Stomach smooth muscle (tissue), 2 donors: ENCODE results near the gene TENM4.

Experiments used
- H3K27ac ChIP-seq: one replicate; pipeline ENCODE4 v1.7.0; 2013; ENCODE audit warnings: mild to moderate bottlenecking, low read length, inconsistent platforms
- H3K27me3 ChIP-seq, 2 donors: one replicate each; pipeline ENCODE4 v1.7.0; 2013; ENCODE audit warnings: low read length in 2 of 2; ENCODE audit not compliant: insufficient read depth in 2 of 2, control insufficient read depth in 1 of 2
- H3K36me3 ChIP-seq, 2 donors: one replicate each; pipeline ENCODE4 v1.7.0; 2013; ENCODE audit warnings: low read length in 2 of 2; ENCODE audit not compliant: control insufficient read depth in 2 of 2, insufficient read depth in 2 of 2
- H3K4me1 ChIP-seq: one replicate; pipeline ENCODE4 v1.7.0; 2013; ENCODE audit warnings: low read length; ENCODE audit not compliant: control insufficient read depth, insufficient read depth
- H3K4me3 ChIP-seq, 2 donors: one replicate each; pipeline ENCODE4 v1.7.0; 2013; ENCODE audit warnings: low read length in 2 of 2
- H3K9ac ChIP-seq, 2 donors: one replicate each; pipeline ENCODE4 v1.7.0; 2013; ENCODE audit warnings: low read length in 2 of 2, mild to moderate bottlenecking in 1 of 2
- H3K9me3 ChIP-seq, 2 donors: one replicate each; pipeline ENCODE4 v1.7.0; 2013; ENCODE audit warnings: low read length in 2 of 2; ENCODE audit not compliant: control insufficient read depth in 2 of 2
- donor health status: healthy.
- donor health status: Pancreatic carcinoma.

Gene TENM4

GRCh38 chr11:78783301-78783700, 657.5 kb downstream of the TENM4 start:
- no peaks in the 10 kb centered on the region for H3K27me3 ChIP-seq
- no peak overlapping the region for H3K27ac ChIP-seq
- H3K4me3 ChIP-seq: no peak overlapping the region
- H3K4me1 ChIP-seq: no peaks in the 10 kb centered on the region
- no peak overlapping the region for H3K9ac ChIP-seq
- no peaks in the 10 kb centered on the region for H3K36me3 ChIP-seq
- no peaks in the 10 kb centered on the region for H3K9me3 ChIP-seq

GRCh38 chr11:78782725-78783124, 658.1 kb downstream of the TENM4 start:
- no peak overlapping the region for H3K9ac ChIP-seq
- no peaks in the 10 kb centered on the region for H3K36me3 ChIP-seq
- H3K4me3 ChIP-seq: no peak overlapping the region
- no peaks in the 10 kb centered on the region for H3K27me3 ChIP-seq
- H3K9me3 ChIP-seq: no peaks in the 10 kb centered on the region
- H3K4me1 ChIP-seq: no peaks in the 10 kb centered on the region
- no peak overlapping the region for H3K27ac ChIP-seq

- H3K9ac ChIP-seq: no peak overlapping the region
- no peak overlapping the region for H3K4me3 ChIP-seq
- no peak overlapping the region for H3K27ac ChIP-seq
- H3K27me3 ChIP-seq: no peaks in the 10 kb centered on the region
- no peaks in the 10 kb centered on the region for H3K36me3 ChIP-seq
- H3K4me1 ChIP-seq: no peaks in the 10 kb centered on the region
- no peaks in the 10 kb centered on the region for H3K9me3 ChIP-seq
Observed at GRCh38 chr11:78780889-78781288, 659.9 kb downstream of the TENM4 start.

GRCh38 chr11:78773492-78773891, 667.3 kb downstream of the TENM4 start:
- no peak overlapping the region for H3K4me3 ChIP-seq
- H3K9me3 ChIP-seq: no peaks in the 10 kb centered on the region
- H3K36me3 ChIP-seq: no peaks in the 10 kb centered on the region
- H3K4me1 ChIP-seq: no peaks in the 10 kb centered on the region
- peaks cover 0 to 4% of the 10 kb centered on the region in 2 donors for H3K27me3 ChIP-seq
- no peak overlapping the region for H3K9ac ChIP-seq
- no peak overlapping the region for H3K27ac ChIP-seq

GRCh38 chr11:78773077-78773476, 667.8 kb downstream of the TENM4 start:
- H3K9ac ChIP-seq: no peak overlapping the region
- H3K4me3 ChIP-seq: no peak overlapping the region
- no peaks in the 10 kb centered on the region for H3K36me3 ChIP-seq
- no peaks in the 10 kb centered on the region for H3K4me1 ChIP-seq
- H3K27me3 ChIP-seq: peaks cover 0 to 4% of the 10 kb centered on the region in 2 donors
- H3K27ac ChIP-seq: no peak overlapping the region
- no peaks in the 10 kb centered on the region for H3K9me3 ChIP-seq

- Histone ChIP-seq H3K36me3 (no peaks in the 10 kb centered on the region), H3K4me1 (no peaks in the 10 kb centered on the region), H3K9ac (no peak overlapping the region), H3K27ac (no peak overlapping the region), H3K27me3 (peaks cover 0 to 4% of the 10 kb centered on the region in 2 donors), H3K4me3 (no peak overlapping the region), H3K9me3 (no peaks in the 10 kb centered on the region)
Observed at GRCh38 chr11:78772186-78772585, 668.6 kb downstream of the TENM4 start.

GRCh38 chr11:78770931-78771330, 669.9 kb downstream of the TENM4 start:
- peaks cover 0 to 4% of the 10 kb centered on the region in 2 donors for H3K27me3 ChIP-seq
- H3K9me3 ChIP-seq: no peaks in the 10 kb centered on the region
- no peaks in the 10 kb centered on the region for H3K36me3 ChIP-seq
- H3K4me3 ChIP-seq: no peak overlapping the region
- no peak overlapping the region for H3K27ac ChIP-seq
- no peak overlapping the region for H3K9ac ChIP-seq
- H3K4me1 ChIP-seq: no peaks in the 10 kb centered on the region

GRCh38 chr11:78768971-78769370, 671.9 kb downstream of the TENM4 start:
- H3K4me1 ChIP-seq: no peaks in the 10 kb centered on the region

GRCh38 chr11:78768345-78768744, 672.5 kb downstream of the TENM4 start:
- Histone ChIP-seq H3K36me3 (no peaks in the 10 kb centered on the region), H3K4me1 (no peaks in the 10 kb centered on the region), H3K4me3 (no peak overlapping the region), H3K9ac (no peak overlapping the region), H3K9me3 (no peaks in the 10 kb centered on the region), H3K27me3 (peaks cover 0 to 3% of the 10 kb centered on the region in 2 donors), H3K27ac (no peak overlapping the region)

More at GRCh38 chr11:78768971-78769370, 671.9 kb downstream of the TENM4 start:
- peaks cover 0 to 4% of the 10 kb centered on the region in 2 donors for H3K27me3 ChIP-seq
- H3K9me3 ChIP-seq: no peaks in the 10 kb centered on the region
- no peak overlapping the region for H3K9ac ChIP-seq
- no peaks in the 10 kb centered on the region for H3K36me3 ChIP-seq
- H3K27ac ChIP-seq: no peak overlapping the region
- no peak overlapping the region for H3K4me3 ChIP-seq

- peaks cover 0 to 3% of the 10 kb centered on the region in 2 donors for H3K27me3 ChIP-seq
- H3K4me1 ChIP-seq: no peaks in the 10 kb centered on the region
- H3K9ac ChIP-seq: no peak overlapping the region
- H3K4me3 ChIP-seq: no peak overlapping the region
- no peaks in the 10 kb centered on the region for H3K9me3 ChIP-seq
- no peaks in the 10 kb centered on the region for H3K36me3 ChIP-seq
- H3K27ac ChIP-seq: no peak overlapping the region
Observed at GRCh38 chr11:78767027-78767932, 673.5 kb downstream of the TENM4 start.

- Histone ChIP-seq H3K36me3 (no peaks in the 10 kb centered on the region), H3K9me3 (no peaks in the 10 kb centered on the region), H3K9ac (no peak overlapping the region), H3K4me1 (no peaks in the 10 kb centered on the region), H3K27ac (no peak overlapping the region), H3K27me3 (no peaks in the 10 kb centered on the region), H3K4me3 (no peak overlapping the region)
Observed at GRCh38 chr11:78764946-78765345, 675.9 kb downstream of the TENM4 start.
